Measurements from ENCODE around the gene MET. TPM values are rescaled to one million over a fixed set of nuclear protein-coding genes. Genes with fewer than 3 reads are reported as not detected.

MET gene
- total and polyA plus RNA-seq, 2 of the 13 experiments (the other 11 are each of a cell fraction or from before 2014, with no cell fraction given), result 21.8 to 31.5 TPM

GRCh38 chr7:116738378-116738777, 66.4 kb downstream of the MET start (continued):
- TF ChIP-seq, protein P1, sequence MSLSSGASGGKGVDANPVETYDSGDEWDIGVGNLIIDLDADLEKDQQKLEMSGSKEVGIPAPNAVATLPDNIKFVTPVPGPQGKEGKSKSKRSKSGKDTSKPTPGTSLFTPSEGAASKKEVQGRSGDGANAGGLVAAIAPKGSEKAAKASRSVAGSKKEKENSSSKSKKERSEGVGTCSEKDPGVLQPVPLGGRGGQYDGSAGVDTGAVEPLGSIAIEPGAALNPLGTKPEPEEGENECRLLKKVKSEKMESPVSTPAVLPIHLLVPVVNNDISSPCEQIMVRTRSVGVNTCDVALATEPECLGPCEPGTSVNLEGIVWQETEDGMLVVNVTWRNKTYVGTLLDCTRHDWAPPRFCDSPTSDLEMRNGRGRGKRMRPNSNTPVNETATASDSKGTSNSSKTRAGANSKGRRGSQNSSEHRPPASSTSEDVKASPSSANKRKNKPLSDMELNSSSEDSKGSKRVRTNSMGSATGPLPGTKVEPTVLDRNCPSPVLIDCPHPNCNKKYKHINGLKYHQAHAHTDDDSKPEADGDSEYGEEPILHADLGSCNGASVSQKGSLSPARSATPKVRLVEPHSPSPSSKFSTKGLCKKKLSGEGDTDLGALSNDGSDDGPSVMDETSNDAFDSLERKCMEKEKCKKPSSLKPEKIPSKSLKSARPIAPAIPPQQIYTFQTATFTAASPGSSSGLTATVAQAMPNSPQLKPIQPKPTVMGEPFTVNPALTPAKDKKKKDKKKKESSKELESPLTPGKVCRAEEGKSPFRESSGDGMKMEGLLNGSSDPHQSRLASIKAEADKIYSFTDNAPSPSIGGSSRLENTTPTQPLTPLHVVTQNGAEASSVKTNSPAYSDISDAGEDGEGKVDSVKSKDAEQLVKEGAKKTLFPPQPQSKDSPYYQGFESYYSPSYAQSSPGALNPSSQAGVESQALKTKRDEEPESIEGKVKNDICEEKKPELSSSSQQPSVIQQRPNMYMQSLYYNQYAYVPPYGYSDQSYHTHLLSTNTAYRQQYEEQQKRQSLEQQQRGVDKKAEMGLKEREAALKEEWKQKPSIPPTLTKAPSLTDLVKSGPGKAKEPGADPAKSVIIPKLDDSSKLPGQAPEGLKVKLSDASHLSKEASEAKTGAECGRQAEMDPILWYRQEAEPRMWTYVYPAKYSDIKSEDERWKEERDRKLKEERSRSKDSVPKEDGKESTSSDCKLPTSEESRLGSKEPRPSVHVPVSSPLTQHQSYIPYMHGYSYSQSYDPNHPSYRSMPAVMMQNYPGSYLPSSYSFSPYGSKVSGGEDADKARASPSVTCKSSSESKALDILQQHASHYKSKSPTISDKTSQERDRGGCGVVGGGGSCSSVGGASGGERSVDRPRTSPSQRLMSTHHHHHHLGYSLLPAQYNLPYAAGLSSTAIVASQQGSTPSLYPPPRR (CRISPR knock-in tag; IDR thresholded peaks at IDR 0.05; ENCODE audit: borderline replicate concordance), result peak; percentile 65; the same call in 1 of the 2 replicates
- TF ChIP-seq NFIC (IDR thresholded peaks at IDR 0.05; ENCODE audit: low read length) (peak; percentile 67; the same call in 1 of the 2 replicates), MTA3 (CRISPR knock-in tag; IDR thresholded peaks at IDR 0.05) (no peak), ZNF30 (CRISPR knock-in tag; IDR thresholded peaks at IDR 0.05) (no peak), ZFP82 (CRISPR knock-in tag; IDR thresholded peaks at IDR 0.05; ENCODE audit: borderline replicate concordance) (no peak), PRMT3 (CRISPR knock-in tag; IDR thresholded peaks at IDR 0.05; ENCODE audit: borderline replicate concordance, low read depth) (no peak), ZNF484 (CRISPR knock-in tag; IDR thresholded peaks at IDR 0.05; ENCODE audit: borderline replicate concordance, low read depth) (no peak), ZNF891 (CRISPR knock-in tag; IDR thresholded peaks at IDR 0.05) (no peak), EP300 (IDR thresholded peaks at IDR 0.05; ENCODE audit: low read depth in 2 of 2, low read length in 2 of 2) (peak in 1 of 2 experiments; percentile 48; a peak in 1 of 4 replicates), EP300 (CRISPR knock-in tag; IDR thresholded peaks at IDR 0.05; ENCODE audit: borderline replicate concordance) (no peak), MAFF (IDR thresholded peaks at IDR 0.05; ENCODE audit: low read depth, low read length) (no peak), ISL2 (CRISPR knock-in tag; IDR thresholded peaks at IDR 0.05) (0 out of 2 replicates have a peak, but pooled peaks have one; percentile 40), ZC3H13 (CRISPR knock-in tag; IDR thresholded peaks at IDR 0.05) (no peak), ELF3 (CRISPR knock-in tag; IDR thresholded peaks at IDR 0.05) (0 out of 2 replicates have a peak, but pooled peaks have one; percentile 26), TBP (CRISPR knock-in tag; IDR thresholded peaks at IDR 0.05) (no peak), KDM1A (CRISPR knock-in tag; IDR thresholded peaks at IDR 0.05) (no peak), ZSCAN22 (CRISPR knock-in tag; IDR thresholded peaks at IDR 0.05) (no peak), ZNF501 (CRISPR knock-in tag; IDR thresholded peaks at IDR 0.05) (no peak), SAP130 (CRISPR knock-in tag; IDR thresholded peaks at IDR 0.05; ENCODE audit: low read depth) (peak; percentile 42), DMAP1 (CRISPR knock-in tag; IDR thresholded peaks at IDR 0.05) (no peak)
- TF ChIP-seq, protein P2, sequence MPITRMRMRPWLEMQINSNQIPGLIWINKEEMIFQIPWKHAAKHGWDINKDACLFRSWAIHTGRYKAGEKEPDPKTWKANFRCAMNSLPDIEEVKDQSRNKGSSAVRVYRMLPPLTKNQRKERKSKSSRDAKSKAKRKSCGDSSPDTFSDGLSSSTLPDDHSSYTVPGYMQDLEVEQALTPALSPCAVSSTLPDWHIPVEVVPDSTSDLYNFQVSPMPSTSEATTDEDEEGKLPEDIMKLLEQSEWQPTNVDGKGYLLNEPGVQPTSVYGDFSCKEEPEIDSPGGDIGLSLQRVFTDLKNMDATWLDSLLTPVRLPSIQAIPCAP (CRISPR knock-in tag; IDR thresholded peaks at IDR 0.05; ENCODE audit: low read depth), result no peak
- TF ChIP-seq, protein P3, sequence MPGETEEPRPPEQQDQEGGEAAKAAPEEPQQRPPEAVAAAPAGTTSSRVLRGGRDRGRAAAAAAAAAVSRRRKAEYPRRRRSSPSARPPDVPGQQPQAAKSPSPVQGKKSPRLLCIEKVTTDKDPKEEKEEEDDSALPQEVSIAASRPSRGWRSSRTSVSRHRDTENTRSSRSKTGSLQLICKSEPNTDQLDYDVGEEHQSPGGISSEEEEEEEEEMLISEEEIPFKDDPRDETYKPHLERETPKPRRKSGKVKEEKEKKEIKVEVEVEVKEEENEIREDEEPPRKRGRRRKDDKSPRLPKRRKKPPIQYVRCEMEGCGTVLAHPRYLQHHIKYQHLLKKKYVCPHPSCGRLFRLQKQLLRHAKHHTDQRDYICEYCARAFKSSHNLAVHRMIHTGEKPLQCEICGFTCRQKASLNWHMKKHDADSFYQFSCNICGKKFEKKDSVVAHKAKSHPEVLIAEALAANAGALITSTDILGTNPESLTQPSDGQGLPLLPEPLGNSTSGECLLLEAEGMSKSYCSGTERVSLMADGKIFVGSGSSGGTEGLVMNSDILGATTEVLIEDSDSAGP (CRISPR knock-in tag; IDR thresholded peaks at IDR 0.05; ENCODE audit: borderline replicate concordance), result no peak
- TF ChIP-seq, protein P4, sequence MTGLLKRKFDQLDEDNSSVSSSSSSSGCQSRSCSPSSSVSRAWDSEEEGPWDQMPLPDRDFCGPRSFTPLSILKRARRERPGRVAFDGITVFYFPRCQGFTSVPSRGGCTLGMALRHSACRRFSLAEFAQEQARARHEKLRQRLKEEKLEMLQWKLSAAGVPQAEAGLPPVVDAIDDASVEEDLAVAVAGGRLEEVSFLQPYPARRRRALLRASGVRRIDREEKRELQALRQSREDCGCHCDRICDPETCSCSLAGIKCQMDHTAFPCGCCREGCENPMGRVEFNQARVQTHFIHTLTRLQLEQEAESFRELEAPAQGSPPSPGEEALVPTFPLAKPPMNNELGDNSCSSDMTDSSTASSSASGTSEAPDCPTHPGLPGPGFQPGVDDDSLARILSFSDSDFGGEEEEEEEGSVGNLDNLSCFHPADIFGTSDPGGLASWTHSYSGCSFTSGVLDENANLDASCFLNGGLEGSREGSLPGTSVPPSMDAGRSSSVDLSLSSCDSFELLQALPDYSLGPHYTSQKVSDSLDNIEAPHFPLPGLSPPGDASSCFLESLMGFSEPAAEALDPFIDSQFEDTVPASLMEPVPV (CRISPR knock-in tag; IDR thresholded peaks at IDR 0.05), result no peak

Data from HepG2 (cell line).